ENCODE data around the gene HFE. TPM values are rescaled to one million over a fixed set of nuclear protein-coding genes. Genes with fewer than 3 reads are reported as not detected.

The HFE gene
- total RNA-seq, 1 experiment from 2014 or later, result 5.7 TPM

DNA sequence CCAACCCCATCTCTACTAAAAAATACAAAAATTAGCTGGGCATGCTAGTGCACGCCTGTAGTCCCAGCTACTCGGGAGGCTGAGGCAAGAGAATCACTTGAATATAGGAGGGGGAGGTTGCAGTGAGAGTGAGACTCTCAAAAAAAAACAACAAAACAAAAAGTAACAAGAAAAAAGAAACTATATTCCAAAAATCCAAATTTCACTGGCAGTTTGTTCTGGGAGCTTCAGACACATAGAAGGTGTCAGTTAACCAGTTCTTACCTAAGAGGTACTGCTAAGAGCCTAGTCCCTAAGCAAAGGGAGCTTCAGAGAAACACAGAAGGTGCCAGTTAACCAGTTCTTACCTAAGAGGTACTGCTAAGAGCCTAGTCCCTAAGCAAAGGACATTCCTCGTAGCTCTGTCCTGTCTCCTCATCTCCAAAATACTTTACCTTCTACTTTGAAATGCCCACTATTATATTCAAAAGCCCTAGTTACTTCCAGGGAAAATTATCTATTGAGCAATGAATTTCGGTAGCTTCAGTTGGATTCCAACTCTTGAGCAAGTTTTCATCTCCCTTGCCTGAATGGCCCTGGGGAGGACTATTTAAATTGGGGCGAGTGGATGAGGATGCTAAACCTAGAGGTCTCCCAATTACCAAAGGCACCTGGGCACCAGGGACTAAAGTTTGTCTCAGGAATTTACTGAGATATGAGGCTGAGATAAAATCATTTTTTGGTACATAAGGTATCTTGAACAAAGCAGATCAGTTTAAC is 41.0 kb downstream of the HFE start:
- ChIA-PET CTCF (no interaction called here), POLR2A (no interaction called here)
- Mint-ChIP-seq H3K9me3 (ENCODE audit: unreplicated experiment) (no peaks in the 10 kb centered on the region), H3K36me3 (ENCODE audit: insufficient read depth, unreplicated experiment) (peaks cover 66% of the 10 kb centered on the region), H3K27me3 (ENCODE audit: insufficient read depth, unreplicated experiment) (no peaks in the 10 kb centered on the region), H3K4me1 (ENCODE audit: low read depth, unreplicated experiment) (peaks cover 19% of the 10 kb centered on the region), H3K27ac (ENCODE audit: unreplicated experiment) (no peak overlapping the region), H3K4me3 (ENCODE audit: unreplicated experiment) (no peak overlapping the region)
- Histone ChIP-seq H3K36me3 (ENCODE audit: control insufficient read depth, insufficient read depth, low read length) (no peaks in the 10 kb centered on the region; the same call in 1 of the 2 replicates), H3K27me3 (replicated peaks; ENCODE audit: control insufficient read depth, insufficient read depth, low read length) (no peaks in the 10 kb centered on the region), H3K4me3 (ENCODE audit: low read depth, low read length) (no peak overlapping the region), H3K4me1 (no peaks in the 10 kb centered on the region; the same call in 1 of the 2 replicates), H3K9me3 (no peaks in the 10 kb centered on the region)
- DNase-seq, result no peak
- no TSS peak for BruUV-seq (replicated peaks)
- intact Hi-C loops (cut with micrococcal nuclease; ENCODE audit: unreplicated experiment), result loop anchor here (10.0 kb wide), 1 partner anchor 147 kb away; a partner anchor contains a TSS
- no peak for TF ChIP-seq CTCF (IDR thresholded peaks at IDR 0.05; ENCODE audit: insufficient read depth in 1 of 2, low read depth in 1 of 2, low read length in 1 of 2, severe bottlenecking in 1 of 2, unreplicated experiment in 1 of 2)

DNA sequence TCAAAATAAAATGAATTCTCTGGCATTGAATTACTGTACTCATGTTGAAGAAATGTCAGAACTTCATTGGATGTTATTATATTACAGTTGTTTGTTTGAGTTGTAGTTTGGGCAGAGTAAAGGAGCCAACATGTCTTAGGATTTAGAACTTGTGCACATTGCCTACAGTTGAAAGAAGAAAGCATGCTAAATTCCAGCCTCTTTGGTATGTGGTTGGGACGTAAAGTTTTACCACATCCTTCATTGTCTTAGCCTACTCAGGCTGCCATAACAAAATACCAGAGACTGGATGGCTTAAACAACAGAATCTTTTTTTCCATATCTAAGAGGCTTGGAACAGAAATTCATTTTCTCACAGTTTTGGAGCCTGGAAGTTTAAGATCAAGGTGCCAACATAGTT is 42.4 kb downstream of the HFE start:
- BruUV-seq (replicated peaks), result no TSS peak
- intact Hi-C loops (cut with micrococcal nuclease; ENCODE audit: unreplicated experiment), result loop anchor here (10.0 kb wide), 1 partner anchor 145 kb away; a partner anchor contains a TSS
- no peak for TF ChIP-seq CTCF (IDR thresholded peaks at IDR 0.05; ENCODE audit: insufficient read depth in 1 of 2, low read depth in 1 of 2, low read length in 1 of 2, severe bottlenecking in 1 of 2, unreplicated experiment in 1 of 2)
- no peaks in the 10 kb centered on the region; the same call in 1 of the 2 replicates for H3K4me1 ChIP-seq
- Mint-ChIP-seq H3K27ac (ENCODE audit: unreplicated experiment) (no peak overlapping the region), H3K9me3 (ENCODE audit: unreplicated experiment) (no peaks in the 10 kb centered on the region), H3K4me1 (ENCODE audit: low read depth, unreplicated experiment) (peaks cover 6% of the 10 kb centered on the region), H3K4me3 (ENCODE audit: unreplicated experiment) (no peak overlapping the region), H3K27me3 (ENCODE audit: insufficient read depth, unreplicated experiment) (no peaks in the 10 kb centered on the region), H3K36me3 (ENCODE audit: insufficient read depth, unreplicated experiment) (peaks cover 51% of the 10 kb centered on the region)
- H3K27me3 ChIP-seq (replicated peaks; ENCODE audit: control insufficient read depth, insufficient read depth, low read length), result no peaks in the 10 kb centered on the region
- no peak overlapping the region for H3K4me3 ChIP-seq (ENCODE audit: low read depth, low read length)
- CTCF ChIA-PET, result no interaction called here
- POLR2A ChIA-PET, result interaction anchor here (0.6 kb wide), 1 partner anchor 67 kb away, joined by 3 read pairs; a partner anchor contains a TSS
- H3K36me3 ChIP-seq (ENCODE audit: control insufficient read depth, insufficient read depth, low read length), result no peaks in the 10 kb centered on the region; the same call in 1 of the 2 replicates
- DNase-seq, result no peak
- no peaks in the 10 kb centered on the region for H3K9me3 ChIP-seq

DNA sequence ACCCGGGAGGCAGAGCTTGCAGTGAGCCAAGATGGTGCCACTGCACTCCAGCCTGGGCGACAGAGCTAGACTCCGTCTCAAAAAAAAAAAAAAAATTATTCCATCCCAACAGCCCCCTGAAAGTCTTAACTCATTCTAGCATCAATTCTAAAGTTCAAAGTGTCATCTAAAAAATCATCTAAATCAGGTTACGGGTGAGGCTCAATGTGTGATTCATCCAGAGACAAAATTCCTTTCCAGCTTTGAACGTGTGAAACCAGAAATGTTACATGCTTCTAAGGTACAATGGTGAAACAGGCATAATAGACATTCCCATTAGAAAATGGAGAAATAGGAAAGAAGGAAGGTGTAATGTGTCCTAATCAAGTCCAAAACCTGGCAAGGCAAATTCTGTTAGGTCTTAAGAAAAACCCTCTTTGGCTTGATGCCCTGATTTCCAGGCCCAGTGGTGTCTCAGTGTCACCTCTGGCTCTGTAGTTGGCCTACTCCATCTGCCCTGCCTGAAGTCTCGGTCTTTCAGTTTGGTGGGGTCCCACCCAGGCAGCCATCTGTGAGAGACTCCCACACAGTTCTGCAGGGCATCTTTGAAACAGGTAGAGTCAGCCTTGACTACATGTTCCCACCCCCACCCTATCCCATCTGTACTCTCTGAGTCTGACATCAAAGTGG is 43.5 kb downstream of the HFE start:
- H3K9me3 ChIP-seq, result no peaks in the 10 kb centered on the region
- no peak for DNase-seq
- no peak overlapping the region for H3K27ac Mint-ChIP-seq (ENCODE audit: unreplicated experiment)
- H3K27me3 Mint-ChIP-seq (ENCODE audit: insufficient read depth, unreplicated experiment), result no peaks in the 10 kb centered on the region
- peaks cover 41% of the 10 kb centered on the region for H3K36me3 Mint-ChIP-seq (ENCODE audit: insufficient read depth, unreplicated experiment)
- no peaks in the 10 kb centered on the region; the same call in 1 of the 2 replicates for H3K36me3 ChIP-seq (ENCODE audit: control insufficient read depth, insufficient read depth, low read length)
- H3K4me1 Mint-ChIP-seq (ENCODE audit: low read depth, unreplicated experiment), result no peaks in the 10 kb centered on the region
- no peaks in the 10 kb centered on the region for H3K27me3 ChIP-seq (replicated peaks; ENCODE audit: control insufficient read depth, insufficient read depth, low read length)
- no peak overlapping the region for H3K4me3 ChIP-seq (ENCODE audit: low read depth, low read length)
- H3K9me3 Mint-ChIP-seq (ENCODE audit: unreplicated experiment), result no peaks in the 10 kb centered on the region
- ChIA-PET POLR2A (interaction anchor here (0.6 kb wide), 1 partner anchor 31 kb away, joined by 3 read pairs; no protein-coding TSS in a partner anchor), CTCF (no interaction called here)
- no peaks in the 10 kb centered on the region; the same call in 1 of the 2 replicates for H3K4me1 ChIP-seq
- no peak overlapping the region for H3K4me3 Mint-ChIP-seq (ENCODE audit: unreplicated experiment)
- no peak for TF ChIP-seq CTCF (IDR thresholded peaks at IDR 0.05; ENCODE audit: insufficient read depth in 1 of 2, low read depth in 1 of 2, low read length in 1 of 2, severe bottlenecking in 1 of 2, unreplicated experiment in 1 of 2)
- BruUV-seq (replicated peaks), result no TSS peak
- intact Hi-C loops (cut with micrococcal nuclease; ENCODE audit: unreplicated experiment), result no loop called here
